ENCODE results near the gene MOSPD2.

GRCh38 chrX:14934423-14934822 lies 61.2 kb downstream of the MOSPD2 start:
- TF ChIP-seq POLR2A (IDR thresholded peaks at IDR 0.05; ENCODE audit: low read length) (no peak), GATA1 (IDR thresholded peaks at IDR 0.05; ENCODE audit: low read depth, low read length) (no peak)

All from erythroblast (primary cell).